ENCODE data around the gene VANGL1. TPM values are rescaled to one million over a fixed set of nuclear protein-coding genes. Genes with fewer than 3 reads are reported as not detected.

The VANGL1 gene
- total and polyA plus RNA-seq, 2 of the 8 experiments (the other 6 are each of a cell fraction or from before 2014, with no cell fraction given), result 9.4 to 13.4 TPM

DNA sequence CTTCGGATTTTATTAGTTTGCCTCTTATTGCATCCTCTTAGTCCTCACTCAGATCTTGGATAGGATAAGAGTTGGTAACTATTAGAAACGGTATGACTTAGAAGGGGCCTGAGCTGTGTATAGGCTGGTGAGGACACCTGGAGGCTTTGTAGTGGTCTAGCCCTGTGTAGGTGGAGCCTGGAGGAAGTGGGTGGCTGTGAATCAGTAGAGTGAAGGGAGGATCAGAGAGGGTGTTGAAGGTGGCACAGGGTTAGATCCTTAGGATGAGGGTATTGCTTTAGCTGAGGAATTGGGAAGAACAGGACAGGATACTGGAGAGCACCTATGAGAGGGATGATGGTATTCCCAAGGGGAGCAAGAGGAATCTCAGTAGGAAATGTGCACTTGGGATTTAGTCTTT is 5.7 kb downstream of the VANGL1 start:
- no peak overlapping the region for H2BK120ac ChIP-seq (replicated peaks; ENCODE audit: low read depth, low read length)
- no peaks in the 10 kb centered on the region for H3K9me3 ChIP-seq (ENCODE audit: insufficient read depth in 2 of 2, low read depth in 1 of 2, low read length in 1 of 2)
- H4K20me1 ChIP-seq (replicated peaks in 1 of 2; ENCODE audit: control insufficient read depth in 1 of 2, insufficient read depth in 2 of 2, low read length in 2 of 2), result peaks cover 0 to 10% of the 10 kb centered on the region in 2 experiments
- CTCF ChIA-PET (ENCODE audit: partially characterized antibody), result interaction anchor here (0.7 to 1.1 kb wide), 4 partner anchors 18 to 59 kb away, joined by 3 to 5 read pairs (median 3); no protein-coding TSS in a partner anchor
- no peak overlapping the region for H2BK12ac ChIP-seq (ENCODE audit: low read depth, low read length)
- H2BK20ac ChIP-seq (ENCODE audit: low read length), result no peak overlapping the region
- WGBS, 2 experiments (ENCODE audit: extremely low coverage in 1 of 2, insufficient coverage in 1 of 2, insufficient read length in 1 of 2, insufficient replicate concordance in 2 of 2, low coverage in 1 of 2, low lambda C conversion rate in 2 of 2, missing lambda C conversion rate in 1 of 2), result 82% methylated on average over 2 of the region's 2 CpGs; no CpG with 5 or more reads in 1 of the 2 experiments
- H4K5ac ChIP-seq (ENCODE audit: insufficient read length, low read depth, low read length), result no peak overlapping the region
- H3K27ac ChIP-seq (ENCODE audit: low read depth, low read length), result no peak overlapping the region
- H3K56ac ChIP-seq (replicated peaks; ENCODE audit: insufficient read length, low read depth, low read length), result no peak overlapping the region
- H4K8ac ChIP-seq (ENCODE audit: extremely low read depth, insufficient read depth, low read length), result no peak overlapping the region
- no peak overlapping the region for H3K14ac ChIP-seq (ENCODE audit: insufficient read length)
- no peak overlapping the region for H3K4ac ChIP-seq (replicated peaks; ENCODE audit: insufficient read length, low read depth, low read length)
- H2AK5ac ChIP-seq (ENCODE audit: low read depth, low read length), result no peak overlapping the region
- no peak overlapping the region for H3K4me2 ChIP-seq (ENCODE audit: insufficient read depth in 1 of 2, low read depth in 2 of 2, low read length in 2 of 2)
- no peak overlapping the region for H3K9ac ChIP-seq (replicated peaks in 1 of 4; ENCODE audit: extremely low read depth in 1 of 4, low read depth in 3 of 4, low read length in 3 of 4)
- 0 out of 2 replicates have a peak, but pooled peaks cover 3% of the 10 kb centered on the region for H3K79me1 ChIP-seq (ENCODE audit: low read depth, low read length)
- no peak overlapping the region for H2BK5ac ChIP-seq (ENCODE audit: low read depth, low read length)
- no peak overlapping the region for H3K18ac ChIP-seq (ENCODE audit: extremely low read depth, low read length)
- H3K27me3 ChIP-seq (replicated peaks in 1 of 4; ENCODE audit: control insufficient read depth in 3 of 4, extremely low read depth in 1 of 4, insufficient read depth in 3 of 4, low read length in 3 of 4), result no peaks in the 10 kb centered on the region
- no peak overlapping the region for H4K91ac ChIP-seq (replicated peaks; ENCODE audit: insufficient read length, low read length)
- H2AFZ ChIP-seq (ENCODE audit: low read length), result no peak overlapping the region
- peaks cover 15 to 35% (median 22%) of the 10 kb centered on the region in 4 experiments for H3K4me1 ChIP-seq (replicated peaks in 1 of 4; ENCODE audit: control insufficient read depth in 3 of 4, insufficient read depth in 4 of 4, low read length in 3 of 4)
- peaks cover 0 to 9% (median 4%) of the 10 kb centered on the region in 4 experiments; a peak in 4 of 8 replicates for H3K36me3 ChIP-seq (ENCODE audit: control insufficient read depth in 2 of 4, insufficient read depth in 4 of 4, low read length in 3 of 4)
- DNase-seq (ENCODE audit: low read depth in 1 of 2, low spot score in 2 of 2) (no peak), FAIRE-seq (no peak)
- POLR2A ChIA-PET (ENCODE audit: partially characterized antibody), result no interaction called here
- H3K79me2 ChIP-seq (ENCODE audit: control insufficient read depth in 1 of 2, insufficient read depth in 2 of 2, low read length in 2 of 2), result peaks cover 10 to 70% of the 10 kb centered on the region in 2 experiments; a peak in 3 of 4 replicates
- H3K23ac ChIP-seq (ENCODE audit: insufficient read length), result no peak overlapping the region
- peaks cover 3% of the 10 kb centered on the region; the same call in 1 of the 2 replicates for H3K23me2 ChIP-seq (ENCODE audit: low read depth, low read length)
- no peak overlapping the region for H2BK15ac ChIP-seq (ENCODE audit: low read length)
- H3K4me3 ChIP-seq (ENCODE audit: extremely low read depth in 1 of 4, insufficient read depth in 2 of 4, low read depth in 3 of 4, low read length in 4 of 4), result no peak overlapping the region
- TF ChIP-seq GTF2F1 (IDR thresholded peaks at IDR 0.05; ENCODE audit: borderline replicate concordance, low read depth, low read length), result no peak
- TF ChIP-seq ASH2L (IDR thresholded peaks at IDR 0.05; ENCODE audit: low read length), result no peak
- TF ChIP-seq PHF8 (conservative IDR thresholded peaks at IDR 0.05; ENCODE audit: low read depth, low read length), result no peak
- TF ChIP-seq SRF (IDR thresholded peaks at IDR 0.05; ENCODE audit: low read depth, low read length), result no peak
- no peak for TF ChIP-seq KDM5A (IDR thresholded peaks at IDR 0.05; ENCODE audit: low read length)
- TF ChIP-seq EZH2 (IDR thresholded peaks at IDR 0.05; ENCODE audit: low read depth, low read length, severe bottlenecking), result no peak
- TF ChIP-seq, protein P1, sequence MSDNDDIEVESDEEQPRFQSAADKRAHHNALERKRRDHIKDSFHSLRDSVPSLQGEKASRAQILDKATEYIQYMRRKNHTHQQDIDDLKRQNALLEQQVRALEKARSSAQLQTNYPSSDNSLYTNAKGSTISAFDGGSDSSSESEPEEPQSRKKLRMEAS (IDR thresholded peaks at IDR 0.05), result no peak
- TF ChIP-seq NRF1 (IDR thresholded peaks at IDR 0.05; ENCODE audit: low read depth, low read length), result no peak
- TF ChIP-seq JUN (IDR thresholded peaks at IDR 0.05; ENCODE audit: low read depth, low read length), result no peak
- TF ChIP-seq CBX8 (IDR thresholded peaks at IDR 0.05; ENCODE audit: borderline replicate concordance, low read depth, low read length), result no peak
- TF ChIP-seq CREB1 (IDR thresholded peaks at IDR 0.05), result no peak
- TF ChIP-seq, protein P2, sequence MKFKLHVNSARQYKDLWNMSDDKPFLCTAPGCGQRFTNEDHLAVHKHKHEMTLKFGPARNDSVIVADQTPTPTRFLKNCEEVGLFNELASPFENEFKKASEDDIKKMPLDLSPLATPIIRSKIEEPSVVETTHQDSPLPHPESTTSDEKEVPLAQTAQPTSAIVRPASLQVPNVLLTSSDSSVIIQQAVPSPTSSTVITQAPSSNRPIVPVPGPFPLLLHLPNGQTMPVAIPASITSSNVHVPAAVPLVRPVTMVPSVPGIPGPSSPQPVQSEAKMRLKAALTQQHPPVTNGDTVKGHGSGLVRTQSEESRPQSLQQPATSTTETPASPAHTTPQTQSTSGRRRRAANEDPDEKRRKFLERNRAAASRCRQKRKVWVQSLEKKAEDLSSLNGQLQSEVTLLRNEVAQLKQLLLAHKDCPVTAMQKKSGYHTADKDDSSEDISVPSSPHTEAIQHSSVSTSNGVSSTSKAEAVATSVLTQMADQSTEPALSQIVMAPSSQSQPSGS (IDR thresholded peaks at IDR 0.05; ENCODE audit: low read length), result no peak
- TF ChIP-seq RXRA (IDR thresholded peaks at IDR 0.05; ENCODE audit: insufficient read depth, low read depth, low read length), result no peak

Data from H1 (cell line).